GM21619 (cell line): ENCODE measurements around the gene USP5.

Experiments
- ATAC-seq: cut with Tn5 transposase; IDR thresholded peaks from one replicate; pipeline ENCODE4 v1.9.1; 2021; ENCODE audit not compliant: unreplicated experiment

The USP5 gene

DNA sequence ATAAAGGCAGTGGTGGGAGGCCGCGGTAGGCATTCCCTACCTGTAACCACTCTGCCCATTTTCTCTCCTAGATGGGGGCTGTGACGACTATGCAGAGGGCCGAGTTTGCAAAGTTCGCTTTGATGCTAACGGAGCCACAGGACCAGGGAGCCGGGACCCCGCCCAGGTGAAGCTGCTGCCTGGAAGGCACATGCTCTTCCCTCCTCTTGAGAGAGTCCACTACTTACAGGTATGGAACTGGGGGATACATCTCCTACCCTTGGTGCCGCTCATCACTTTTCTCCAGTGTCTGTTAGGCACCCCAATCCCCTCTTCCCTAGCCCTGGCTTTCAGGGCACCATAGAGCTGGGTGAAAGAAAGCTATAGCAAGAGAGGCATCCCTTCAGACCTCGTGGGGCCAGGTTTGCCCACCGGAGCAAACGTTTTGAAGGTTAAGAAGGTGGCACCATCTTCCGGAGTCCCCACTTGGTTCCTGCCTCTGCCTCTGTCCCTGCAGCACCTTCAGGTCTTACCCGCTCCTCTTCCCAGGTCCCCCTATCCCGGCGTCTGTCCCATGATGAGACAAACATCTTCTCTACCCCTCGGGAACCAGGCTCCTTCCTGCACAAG is 25.7 kb upstream of the USP5 start:
- no peak for ATAC-seq

DNA sequence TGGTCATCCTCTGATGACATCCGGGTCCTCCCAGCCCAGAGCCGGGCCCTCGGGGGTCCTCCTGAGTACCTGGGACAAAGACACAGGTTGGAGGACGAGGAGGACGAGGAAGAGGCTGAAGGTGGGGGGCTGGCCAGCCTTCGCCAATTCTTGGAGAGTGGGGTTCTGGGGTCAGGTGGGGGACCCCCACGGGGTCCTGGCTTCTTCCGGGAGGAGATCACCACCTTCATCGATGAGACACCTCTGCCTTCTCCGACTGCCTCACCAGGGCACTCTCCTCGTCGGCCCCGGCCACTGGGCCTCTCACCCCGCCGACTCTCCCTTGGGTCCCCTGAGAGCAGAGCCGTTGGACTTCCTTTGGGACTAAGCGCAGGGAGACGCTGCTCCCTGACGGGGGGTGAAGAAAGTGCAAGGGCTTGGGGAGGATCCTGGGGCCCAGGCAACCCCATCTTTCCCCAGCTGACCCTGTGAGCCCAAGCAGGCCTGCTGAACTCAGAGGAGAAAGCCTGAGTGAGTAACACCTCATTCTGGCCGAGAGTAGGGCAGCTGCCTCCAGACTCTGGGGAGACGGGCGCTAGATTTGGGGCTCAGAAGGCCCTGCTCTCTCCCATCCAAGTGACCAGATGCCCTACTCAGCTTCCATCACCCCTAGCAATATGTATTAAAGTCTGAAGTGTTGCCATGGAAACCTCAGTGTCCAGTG is 25.1 kb upstream of the USP5 start:
- no peak for ATAC-seq

DNA sequence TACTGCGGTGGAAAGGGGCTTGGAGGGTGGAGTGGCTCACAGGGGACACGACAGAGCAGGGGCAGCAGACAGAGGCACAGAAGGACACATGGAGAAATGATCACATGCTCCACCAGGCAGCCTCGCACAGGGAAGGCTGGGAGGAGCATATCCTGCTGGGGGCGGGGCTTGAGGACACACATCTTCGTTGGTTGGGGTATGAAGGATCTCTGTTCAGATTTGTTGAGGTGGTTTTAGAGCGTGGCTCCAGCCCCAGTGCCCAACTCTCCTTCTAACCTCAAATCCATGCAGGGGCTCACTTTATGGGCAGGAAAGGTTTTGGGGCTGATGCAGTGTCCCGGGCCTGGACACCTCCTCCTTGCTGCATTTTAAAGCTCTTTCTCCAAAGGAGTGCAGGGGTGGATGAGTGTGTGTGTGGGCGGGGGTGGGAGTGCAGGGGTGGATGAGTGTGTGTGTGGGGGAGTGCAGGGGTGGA is 24.5 kb upstream of the USP5 start:
- ATAC-seq, result no peak

DNA sequence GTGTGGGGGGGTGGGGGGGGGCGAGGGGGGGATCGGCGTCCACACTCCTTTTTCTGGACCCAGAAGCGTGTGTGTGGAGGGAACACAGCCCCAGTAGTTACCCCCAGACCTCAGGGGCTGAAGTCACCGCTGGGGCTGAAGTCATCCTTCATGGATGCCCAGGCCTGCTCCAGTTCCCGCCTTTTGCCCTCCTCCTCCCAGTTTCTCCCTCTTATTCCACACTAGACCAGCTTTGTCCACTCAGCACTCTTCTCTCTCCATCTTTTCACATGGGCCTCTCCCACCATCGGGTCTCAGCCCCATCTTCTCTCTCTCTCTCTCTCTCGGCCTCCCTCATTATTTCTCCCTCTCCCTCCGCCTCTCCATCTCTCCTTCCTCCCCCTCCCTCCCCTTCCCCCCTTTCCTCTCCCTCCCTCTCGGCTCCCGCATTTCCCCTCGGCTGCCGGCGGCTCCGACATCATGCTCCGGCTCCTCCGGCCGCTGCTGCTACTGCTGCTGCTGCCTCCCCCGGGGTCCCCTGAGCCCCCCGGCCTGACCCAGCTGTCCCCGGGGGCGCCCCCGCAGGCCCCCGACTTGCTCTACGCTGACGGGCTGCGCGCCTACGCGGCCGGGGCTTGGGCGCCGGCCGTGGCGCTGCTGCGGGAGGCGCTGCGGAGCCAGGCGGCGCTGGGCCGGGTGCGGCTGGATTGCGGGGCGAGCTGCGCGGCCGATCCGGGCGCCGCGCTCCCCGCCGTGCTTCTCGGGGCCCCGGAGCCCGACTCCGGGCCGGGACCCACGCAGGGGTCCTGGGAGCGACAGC is 23.8 kb upstream of the USP5 start, which contains the start of gene P3H3:
TSS of gene P3H3 (plus strand) at position 426 of the 799 bp plus-strand sequence. CDS start at position 460, 34 bp downstream.
- no peak for ATAC-seq

DNA sequence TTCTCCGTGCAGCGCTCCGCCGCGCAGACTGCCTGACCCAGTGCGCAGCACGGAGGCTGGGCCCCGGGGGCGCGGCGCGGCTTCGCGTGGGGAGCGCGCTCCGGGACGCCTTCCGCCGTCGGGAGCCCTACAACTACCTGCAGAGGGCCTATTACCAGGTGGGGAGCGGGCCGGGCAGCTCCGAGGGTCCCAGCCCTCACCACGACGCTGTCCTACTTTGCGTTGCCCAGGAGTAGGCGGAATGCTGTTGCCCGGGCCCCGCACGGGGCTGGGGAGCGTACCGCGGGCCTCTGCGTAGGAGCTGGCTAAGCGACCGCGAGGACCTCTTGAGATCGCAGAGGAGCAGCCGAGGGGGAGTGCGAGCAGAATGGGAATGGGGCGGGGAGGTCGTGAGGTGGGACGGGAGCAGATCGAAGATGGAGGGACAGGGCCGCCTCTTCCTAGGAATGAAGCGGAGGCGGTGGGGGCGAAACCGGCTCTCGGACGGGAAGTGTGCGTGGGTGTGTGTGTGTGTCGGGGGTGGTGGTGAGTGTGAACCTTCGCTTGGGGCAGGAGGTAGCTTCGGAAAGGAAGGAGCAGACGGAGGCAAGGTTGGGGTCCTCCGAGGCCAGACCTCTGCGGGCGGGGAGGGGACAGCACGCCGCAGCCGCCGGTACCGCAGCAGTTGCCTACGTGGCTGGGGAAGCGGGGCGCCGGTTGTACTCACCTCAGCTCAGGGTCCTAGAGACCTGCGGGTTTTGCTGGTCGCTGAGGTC is 23.0 kb upstream of the USP5 start:
- no peak for ATAC-seq

DNA sequence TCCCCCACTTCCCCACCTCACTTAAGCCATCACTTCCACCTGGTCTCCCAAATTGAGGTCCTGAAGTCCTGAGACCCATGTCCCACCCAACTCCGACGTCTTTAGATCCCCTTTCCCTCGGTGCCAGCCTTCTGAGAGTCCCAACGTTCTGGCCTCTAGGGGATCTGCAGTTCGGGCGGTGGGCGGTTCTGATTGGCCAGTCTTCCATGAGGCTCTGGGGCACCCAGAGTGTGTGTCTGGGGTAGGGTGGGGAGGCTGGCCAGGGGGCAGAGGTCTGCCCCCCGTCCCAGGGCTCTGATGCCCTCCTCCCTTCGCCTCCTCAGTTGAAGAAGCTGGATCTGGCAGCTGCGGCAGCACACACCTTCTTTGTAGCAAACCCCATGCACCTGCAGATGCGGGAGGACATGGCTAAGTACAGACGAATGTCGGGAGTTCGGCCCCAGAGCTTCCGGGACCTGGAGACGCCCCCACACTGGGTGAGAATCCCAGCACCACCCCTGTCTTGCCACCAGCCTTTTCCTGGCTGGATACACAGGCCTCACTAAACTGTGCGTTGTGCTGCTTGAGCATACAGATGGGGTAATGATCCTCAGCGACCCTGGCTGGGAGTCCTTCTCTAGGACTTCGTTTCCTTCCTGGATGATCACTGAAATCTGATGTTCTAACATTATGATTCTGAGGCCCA is 22.3 kb upstream of the USP5 start:
- no peak for ATAC-seq

DNA sequence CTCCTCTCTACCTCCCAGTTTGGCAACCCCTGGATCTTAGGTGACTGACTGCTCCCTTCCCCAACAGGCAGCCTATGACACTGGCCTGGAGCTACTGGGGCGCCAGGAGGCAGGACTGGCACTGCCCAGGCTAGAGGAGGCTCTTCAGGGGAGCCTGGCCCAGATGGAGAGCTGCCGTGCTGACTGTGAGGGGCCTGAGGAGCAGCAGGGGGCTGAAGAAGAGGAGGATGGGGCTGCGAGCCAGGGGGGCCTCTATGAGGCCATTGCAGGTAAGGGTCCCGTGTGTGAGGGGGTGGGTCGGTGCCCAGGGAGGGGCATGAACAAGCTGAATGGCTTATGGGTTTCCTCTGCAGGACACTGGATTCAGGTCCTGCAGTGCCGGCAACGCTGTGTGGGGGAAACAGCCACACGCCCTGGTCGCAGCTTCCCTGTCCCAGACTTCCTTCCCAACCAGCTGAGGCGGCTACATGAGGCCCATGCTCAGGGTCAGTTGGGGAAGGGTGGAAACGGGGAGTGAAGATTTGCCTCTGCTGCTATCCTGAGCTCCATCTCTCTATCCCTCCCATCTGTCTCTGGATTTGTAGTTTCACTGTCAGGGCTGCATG is 21.6 kb upstream of the USP5 start:
- ATAC-seq, result no peak

DNA sequence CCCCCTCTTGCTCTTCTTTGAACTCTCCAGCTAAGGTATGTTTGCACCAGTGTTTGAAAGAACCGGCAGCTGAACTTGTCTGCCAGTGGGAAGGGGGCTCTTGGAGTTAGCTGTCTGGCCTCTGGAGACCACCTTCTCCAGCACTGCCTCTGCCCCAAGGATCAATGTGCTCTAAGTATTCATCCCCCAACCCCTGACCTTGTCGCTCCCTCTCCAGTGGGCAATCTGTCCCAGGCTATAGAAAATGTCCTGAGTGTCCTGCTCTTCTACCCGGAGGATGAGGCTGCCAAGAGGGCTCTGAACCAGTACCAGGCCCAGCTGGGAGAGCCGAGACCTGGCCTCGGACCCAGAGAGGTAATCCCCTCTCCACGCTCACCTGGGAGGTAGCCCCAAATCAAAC is 21.0 kb upstream of the USP5 start:
- ATAC-seq, result no peak

DNA sequence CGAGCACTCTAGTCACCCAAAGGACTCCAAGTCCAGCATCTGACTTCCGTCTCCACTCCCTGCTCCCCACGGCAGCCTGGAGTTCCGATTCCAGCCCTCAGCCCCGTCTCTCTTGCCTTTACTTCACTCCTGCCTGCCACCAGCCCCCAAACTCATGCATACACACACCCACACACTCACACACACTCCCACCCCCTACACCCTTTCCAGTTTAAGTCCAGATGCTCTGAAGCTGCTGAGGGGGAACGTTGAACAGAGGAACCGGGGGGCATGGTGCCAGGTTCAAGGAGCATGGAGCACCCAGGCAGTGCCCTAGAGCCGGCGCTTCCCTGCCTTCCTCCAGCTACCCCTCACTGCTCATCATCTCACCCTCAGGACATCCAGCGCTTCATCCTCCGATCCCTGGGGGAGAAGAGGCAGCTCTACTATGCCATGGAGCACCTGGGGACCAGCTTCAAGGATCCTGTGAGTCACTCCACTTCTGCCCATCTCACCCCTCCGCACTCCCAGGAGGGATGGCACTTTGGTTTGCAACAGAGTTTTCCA is 20.4 kb upstream of the USP5 start:
- no peak for ATAC-seq

DNA sequence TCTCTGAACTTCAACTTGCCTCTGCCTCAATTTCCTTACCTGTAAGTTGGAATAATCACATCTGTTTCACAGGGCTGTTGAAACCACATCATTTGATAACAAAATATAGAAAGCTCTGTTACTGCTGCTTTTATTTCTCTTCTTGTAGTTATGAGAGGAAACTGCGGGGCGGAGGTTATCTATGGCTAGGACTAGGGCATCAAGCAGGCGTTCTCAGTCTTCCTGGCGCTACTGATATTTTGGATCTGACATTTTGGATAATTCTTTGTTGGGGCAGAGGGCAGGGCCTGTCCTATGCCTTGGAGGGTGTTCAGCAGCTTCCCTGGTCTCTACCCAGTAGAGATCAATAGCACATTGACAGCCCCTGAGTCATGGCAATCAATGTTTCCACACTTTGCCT is 19.8 kb upstream of the USP5 start:
- no peak for ATAC-seq

DNA sequence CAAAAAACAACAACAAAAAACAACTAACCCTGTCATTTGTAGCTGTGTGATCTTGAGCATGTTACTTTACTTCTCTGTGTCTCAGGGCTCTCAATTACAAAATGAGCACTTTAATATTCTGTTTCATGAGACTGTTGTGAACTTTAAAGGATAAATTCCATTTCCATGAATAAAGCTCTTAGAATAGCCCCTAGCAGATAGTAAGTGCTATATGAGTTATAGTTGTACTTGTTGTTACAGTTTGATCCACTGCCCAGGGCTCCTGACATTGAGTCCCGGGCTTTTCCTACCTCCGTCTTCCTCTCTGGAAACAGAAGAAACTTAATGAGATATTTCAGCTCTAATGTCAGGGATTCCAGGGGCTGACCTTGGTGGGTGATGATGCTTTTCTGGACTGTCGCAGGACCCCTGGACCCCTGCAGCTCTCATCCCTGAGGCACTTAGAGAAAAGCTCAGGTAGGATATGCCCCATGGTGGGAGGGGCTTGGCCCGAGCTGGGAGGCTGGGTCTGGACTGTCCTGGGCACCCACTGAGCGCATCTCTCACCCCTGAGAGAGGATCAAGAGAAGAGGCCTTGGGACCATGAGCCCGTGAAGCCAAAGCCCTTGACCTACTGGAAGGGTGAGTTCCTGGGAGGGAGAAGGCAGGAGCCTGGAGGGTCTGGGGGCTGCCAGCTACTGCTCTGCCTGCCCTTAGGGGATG is 18.6 kb upstream of the USP5 start:
- ATAC-seq, result no peak

DNA sequence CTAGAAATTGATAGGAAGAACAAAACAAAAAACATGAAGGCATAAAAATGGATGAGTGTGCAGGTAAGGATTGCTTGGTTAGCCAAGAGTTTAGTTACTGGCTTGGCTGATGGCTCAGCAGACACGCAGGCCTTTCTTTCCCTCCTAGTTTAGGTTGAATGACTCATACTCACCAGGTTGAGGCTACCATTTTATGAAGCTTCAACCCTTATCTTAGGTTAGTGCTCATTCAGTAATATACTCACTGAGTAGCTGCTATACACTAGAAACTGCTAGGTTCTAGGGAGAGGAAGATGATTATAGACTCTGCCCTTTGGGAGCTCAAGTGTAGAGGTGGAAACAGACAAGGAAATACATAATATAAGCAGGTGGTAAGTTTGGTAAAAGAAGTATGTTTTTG is 17.7 kb upstream of the USP5 start:
- no peak for ATAC-seq

DNA sequence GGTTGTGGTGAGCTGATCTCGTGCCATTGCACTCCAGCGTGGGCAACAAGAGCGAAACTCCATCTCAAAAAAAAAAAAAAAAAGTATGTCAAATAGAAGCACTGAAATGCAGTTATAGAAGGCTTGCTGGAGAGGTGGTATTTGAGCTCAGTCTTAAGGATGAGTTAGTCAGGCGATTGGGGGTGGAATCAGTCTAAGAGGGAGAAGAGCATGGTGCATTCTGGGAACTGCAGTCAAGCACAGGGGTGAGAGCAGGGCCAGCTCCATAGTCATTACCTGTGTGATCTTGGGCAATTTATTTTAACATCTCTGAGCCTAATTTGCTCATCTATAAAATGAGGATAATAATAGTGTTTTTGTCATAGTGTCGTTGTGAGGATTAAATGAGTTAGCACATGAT is 17.1 kb upstream of the USP5 start:
- ATAC-seq, result no peak

DNA sequence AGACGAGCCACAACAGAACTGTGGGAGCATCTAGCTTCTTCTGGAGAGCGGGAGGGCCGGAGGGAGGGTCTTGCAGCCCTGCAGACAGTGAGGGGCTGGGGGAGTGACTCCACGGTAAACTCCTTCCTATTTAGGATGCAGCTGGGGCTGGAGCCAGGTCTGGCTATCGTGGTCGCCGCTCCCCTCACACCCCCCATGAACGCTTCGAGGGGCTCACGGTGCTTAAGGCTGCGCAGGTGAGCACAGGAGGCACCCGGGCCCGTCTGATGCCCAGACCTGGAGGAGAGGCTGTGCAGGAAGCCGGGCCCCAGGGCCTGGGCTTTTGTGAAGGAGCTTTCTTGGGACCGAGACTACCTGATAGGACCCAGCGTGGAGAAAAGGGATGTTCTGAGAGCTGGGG is 15.1 kb upstream of the USP5 start:
- ATAC-seq, result no peak

DNA sequence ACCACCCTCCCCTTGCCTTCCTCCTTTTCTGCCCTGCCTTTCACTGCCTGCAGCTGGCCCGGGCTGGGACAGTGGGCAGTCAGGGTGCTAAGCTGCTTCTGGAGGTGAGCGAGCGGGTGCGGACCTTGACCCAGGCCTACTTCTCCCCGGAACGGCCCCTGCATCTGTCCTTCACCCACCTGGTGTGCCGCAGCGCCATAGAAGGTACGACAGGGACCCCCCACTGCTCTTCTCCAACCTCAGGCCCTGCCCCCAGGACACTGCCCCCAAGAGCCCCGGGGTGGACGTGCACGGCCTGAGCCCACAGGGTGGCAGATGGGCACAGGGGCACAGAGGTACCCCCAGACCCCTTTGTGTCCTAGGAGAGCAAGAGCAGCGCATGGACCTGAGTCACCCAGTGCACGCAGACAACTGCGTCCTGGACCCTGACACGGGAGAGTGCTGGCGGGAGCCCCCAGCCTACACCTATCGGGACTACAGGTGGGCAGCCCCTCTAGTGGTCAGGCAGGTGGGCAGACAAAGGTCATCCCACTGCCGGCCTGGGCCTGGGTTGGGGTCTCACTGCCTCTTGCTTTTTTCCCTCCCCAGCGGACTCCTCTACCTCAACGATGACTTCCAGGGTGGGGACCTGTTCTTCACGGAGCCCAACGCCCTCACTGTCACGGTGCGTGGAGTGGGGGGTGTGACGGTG is 14.4 kb upstream of the USP5 start:
- ATAC-seq, result no peak

DNA sequence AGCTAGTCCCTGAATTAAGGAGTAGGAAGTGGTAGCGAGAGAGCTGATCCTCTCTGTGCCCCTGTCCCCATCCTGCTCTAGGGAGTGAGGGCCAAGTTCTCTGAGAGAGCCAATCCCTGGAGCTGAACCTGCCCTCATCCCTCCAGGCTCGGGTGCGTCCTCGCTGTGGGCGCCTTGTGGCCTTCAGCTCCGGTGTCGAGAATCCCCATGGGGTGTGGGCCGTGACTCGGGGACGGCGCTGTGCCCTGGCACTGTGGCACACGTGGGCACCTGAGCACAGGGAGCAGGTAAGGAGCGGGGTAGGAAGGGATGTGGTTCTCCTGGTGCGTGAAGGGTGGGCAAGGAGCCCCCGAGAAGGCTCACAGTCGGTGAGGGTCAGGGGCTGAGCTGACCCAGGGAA is 13.1 kb upstream of the USP5 start:
- no peak for ATAC-seq

DNA sequence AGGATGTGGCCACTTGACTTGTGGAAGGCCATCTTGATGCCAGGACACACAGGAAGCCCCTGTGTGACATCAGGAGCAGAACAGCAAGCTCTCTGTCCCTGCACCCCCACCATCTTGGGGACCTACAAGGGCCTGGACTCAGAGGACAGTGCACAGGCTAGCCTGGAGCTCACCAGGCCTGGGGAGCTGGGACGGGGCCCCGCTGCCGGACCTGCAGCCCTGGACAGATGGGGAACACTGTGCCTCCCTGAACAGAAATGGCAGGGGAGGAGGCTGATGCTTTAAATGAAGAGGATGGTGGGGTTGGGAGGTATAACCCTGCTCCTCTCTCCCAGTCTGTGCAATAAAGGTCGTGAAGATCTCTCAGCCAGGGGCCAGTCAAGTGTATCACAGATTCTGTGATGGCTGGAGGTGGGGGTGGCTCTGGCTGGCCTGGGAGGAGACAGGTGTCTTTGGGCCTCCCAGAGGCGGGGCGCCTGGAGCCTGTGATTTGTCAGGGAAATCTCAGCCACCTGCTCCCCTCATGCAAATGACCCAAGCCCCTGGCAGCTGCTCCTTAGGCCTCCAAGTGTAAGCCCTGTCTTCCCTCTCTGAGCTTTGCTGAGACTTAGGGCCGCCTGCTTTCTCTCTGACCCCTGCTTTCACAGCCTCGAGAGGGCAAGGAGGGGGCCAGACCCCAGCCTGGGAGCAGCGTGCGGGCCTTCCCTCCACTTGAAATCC is 12.3 kb upstream of the USP5 start:
- peak; percentile 73 for ATAC-seq

DNA sequence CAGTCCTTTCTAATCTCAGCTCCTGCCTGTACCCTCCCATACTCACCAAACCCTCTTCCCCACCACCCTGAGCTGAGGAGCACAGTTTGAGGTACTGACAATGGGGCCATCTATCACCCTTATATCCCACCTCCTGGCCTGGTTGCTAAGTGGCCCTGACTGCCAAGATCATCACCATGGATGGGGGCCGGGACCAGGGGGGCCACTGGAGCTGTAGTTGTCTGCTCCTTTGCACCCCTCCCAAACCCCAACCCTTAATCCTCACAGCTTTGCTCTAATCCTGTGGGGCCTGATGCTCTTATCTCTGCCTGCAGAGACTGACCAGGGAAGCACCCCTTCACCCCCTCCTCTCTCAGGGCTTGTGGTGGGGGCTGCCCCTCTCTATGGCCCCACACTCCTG is 11.6 kb upstream of the USP5 start:
- no peak for ATAC-seq
